ENCODE measurements around the gene CHMP1B. TPM values are rescaled to one million over a fixed set of nuclear protein-coding genes. Genes with fewer than 3 reads are reported as not detected.

The CHMP1B gene
- total RNA-seq, 1 donor from 2014 or later = 78.7 TPM

GRCh38 chr18:11865071-11865470, 13.9 kb downstream of the CHMP1B start:
- no peak for FAIRE-seq
- no peak for DNase-seq (ENCODE audit: low spot score in 2 of 2)

GRCh38 chr18:11866329-11866728, 15.1 kb downstream of the CHMP1B start:
- DNase-seq (ENCODE audit: low spot score in 2 of 2) (no peak), FAIRE-seq (no peak)

DNA sequence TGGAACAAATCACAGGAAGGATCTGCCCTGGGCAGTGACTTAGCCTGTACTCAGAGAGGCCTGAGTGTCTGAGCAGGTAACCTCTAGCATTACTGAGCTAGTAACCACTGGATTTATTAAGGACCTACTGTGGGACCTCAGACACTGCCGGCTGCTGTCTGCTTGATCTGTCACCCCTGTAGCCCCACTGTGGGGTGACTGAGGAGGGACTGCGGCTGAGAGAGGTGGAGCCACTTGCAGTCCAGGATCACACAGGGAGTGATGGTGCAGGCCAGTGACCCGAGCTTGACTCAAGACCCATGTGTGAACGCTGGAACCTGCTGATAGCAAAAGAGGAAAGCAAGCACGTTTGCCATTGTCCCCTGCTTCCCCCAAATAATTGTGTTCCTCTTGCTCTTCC, 15.6 kb downstream of the CHMP1B start:
- no peak for FAIRE-seq
- DNase-seq (ENCODE audit: low spot score in 2 of 2) = no peak

GRCh38 chr18:11868230-11868629, 17.0 kb downstream of the CHMP1B start:
- FAIRE-seq = no peak
- DNase-seq (ENCODE audit: low spot score in 2 of 2) = no peak

DNA sequence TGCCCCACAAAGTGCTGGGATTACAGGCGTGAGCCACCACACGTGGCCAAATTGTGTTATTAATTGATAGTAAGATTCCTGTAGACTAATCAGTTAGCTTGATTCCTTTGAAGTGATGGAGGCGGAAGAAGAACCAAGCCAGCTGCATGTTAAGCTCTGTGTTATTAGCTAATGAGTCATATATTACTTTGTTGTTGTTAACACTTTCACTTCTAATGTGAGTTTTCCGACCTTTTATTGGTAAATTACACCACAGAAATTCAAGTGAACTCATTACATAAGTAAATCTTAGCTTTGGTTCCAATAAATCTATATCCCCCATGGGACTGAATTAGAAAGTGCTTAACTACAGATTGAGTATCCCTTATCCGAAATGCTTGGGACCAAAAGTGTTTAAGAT, 20.3 kb downstream of the CHMP1B start:
- no peak for FAIRE-seq
- DNase-seq (ENCODE audit: low spot score in 2 of 2) = no peak

- DNase-seq (ENCODE audit: low spot score in 2 of 2) = peak in 1 of 2 donors; percentile 44
- FAIRE-seq = no peak
Measured at GRCh38 chr18:11872479-11873136, 21.4 kb downstream of the CHMP1B start.

DNA sequence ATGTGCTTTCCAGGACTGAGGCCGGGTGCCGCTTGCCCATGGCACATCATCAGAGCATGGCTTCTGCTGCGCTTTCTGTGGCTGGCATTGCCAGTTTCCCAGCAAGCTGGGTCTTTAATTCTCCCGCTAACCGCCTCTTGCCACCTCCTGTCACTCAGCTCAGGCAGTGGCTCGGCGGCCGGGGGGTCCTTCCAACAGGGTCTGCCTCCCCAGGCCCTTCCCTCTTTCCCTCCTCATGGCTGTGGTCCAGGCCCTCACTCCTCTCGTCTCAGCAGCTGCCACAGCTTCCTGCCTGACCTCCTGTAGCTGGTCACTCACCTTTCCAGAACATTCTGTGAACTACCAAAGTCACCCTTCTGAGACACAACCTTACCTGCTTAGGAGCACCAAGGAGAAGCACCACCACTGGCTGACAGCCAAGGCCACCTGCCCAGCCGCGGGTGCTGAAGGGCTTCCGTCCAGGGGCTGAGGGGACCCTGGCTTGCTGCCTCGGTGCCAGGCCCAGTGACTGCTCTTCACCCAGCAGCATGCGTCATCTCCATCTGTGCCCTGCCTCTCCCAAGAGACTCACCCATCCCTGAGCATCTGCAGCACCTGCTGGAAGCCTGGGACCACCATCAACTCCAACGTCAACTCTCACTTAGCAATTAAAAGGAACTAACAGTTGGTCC, 22.6 kb downstream of the CHMP1B start:
- DNase-seq (ENCODE audit: low spot score in 2 of 2) (no peak), FAIRE-seq (no peak)

DNA sequence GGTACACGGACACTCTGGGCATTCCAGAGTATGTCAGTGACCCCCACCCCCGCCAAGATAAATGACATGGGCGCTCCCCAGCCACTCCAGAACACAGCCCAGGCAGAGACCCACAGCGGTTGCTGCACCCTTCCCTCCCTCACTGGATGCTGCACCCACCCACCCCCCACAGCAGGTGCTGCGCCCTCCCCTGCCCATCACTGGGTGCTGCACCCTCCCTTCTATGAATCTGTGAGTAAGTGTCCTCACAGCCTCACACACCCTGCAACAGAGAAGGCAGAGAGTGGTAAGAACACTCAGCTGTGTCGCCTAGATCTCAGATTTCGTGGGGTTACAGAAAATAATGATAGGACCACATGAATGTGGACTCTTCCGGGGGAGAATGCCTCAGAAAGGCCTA, 23.5 kb downstream of the CHMP1B start:
- DNase-seq (ENCODE audit: low spot score in 2 of 2) (no peak), FAIRE-seq (no peak)

DNA sequence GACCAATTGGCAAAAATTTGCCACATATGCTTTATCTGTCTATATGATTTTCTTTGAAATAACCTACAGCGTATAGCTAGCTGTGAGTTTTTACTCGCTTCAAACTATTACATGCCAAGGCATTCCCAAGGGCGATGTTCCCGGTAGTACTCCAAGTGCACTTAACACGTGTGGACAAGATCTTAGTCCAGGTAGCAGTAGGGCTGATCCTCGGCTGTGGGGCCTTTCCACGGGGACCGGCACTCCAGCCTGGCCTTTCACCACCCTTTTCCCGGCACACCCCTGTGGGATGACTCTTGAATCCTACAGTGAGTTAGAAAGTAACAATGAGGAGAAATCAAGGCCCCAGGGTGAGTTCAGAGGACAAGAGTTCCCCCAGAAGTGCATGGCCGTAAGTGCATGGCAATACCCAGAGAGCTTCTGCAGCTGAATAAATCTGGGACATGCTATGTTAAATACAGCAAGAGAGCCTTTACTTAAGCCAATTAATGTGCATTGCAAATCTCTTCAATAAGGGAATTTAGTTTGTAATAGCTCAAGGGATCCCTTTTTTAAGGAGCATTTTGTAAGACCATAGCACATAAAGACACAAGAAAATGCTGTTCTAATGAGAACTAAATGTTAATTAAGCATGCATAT, 26.4 kb downstream of the CHMP1B start:
- DNase-seq (ENCODE audit: low spot score in 2 of 2) (no peak), FAIRE-seq (no peak)

DNA sequence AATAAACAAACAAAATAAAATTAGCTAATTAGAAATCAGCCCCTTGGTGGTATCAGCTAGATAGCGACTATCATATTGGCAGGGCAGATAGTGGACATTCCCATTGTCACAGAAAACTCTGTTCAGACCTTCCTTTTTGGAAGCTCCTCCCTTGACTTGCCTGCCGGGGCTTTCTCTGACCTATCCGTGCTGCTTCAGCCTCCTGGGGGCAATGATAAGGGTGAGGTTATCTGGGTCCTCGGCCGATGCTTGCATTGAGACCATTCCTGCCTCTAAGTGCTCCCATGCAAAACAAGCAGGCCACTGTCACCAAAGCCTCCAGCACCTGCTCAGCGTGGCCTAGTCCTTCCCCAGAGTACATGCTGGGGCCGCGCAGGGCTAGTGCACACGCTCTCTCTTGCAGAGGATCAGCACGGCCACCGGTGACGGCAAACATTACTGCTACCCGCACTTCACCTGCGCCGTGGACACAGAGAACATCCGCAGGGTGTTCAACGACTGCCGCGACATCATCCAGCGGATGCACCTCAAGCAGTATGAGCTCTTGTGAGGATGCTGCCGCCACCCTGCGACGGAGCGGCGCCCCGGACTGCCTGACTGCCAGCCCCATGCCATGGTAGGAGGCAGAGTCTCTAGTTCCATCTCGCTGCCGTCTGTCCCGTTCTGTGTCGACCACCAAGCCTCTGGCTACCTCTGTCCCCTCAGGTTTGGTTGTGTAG, 29.5 kb downstream of the CHMP1B start:
- DNase-seq (ENCODE audit: low spot score in 2 of 2) = no peak

DNA sequence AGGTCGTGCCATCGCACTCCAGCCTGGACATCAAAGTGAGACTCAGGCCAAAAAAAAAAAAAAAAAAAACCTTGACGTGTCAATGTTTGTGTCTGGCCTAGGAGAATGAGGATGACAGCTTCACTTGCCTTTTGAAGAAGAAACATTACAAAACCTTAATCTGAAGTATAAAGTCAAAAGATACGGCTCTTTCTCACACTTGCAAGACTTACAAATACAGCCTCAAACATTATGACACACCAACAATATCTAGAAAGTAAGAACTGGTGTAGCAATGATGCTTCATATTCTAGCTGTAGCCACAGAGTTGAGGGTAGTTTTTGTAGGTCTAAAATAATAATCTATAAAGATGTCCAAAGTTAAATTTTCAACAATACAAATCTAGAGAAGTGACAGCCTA, 31.4 kb downstream of the CHMP1B start:
- DNase-seq (ENCODE audit: low spot score in 2 of 2) (no peak), FAIRE-seq (no peak)

More for the DNA sequence above, 29.5 kb downstream of the CHMP1B start:
- FAIRE-seq = no peak

DNA sequence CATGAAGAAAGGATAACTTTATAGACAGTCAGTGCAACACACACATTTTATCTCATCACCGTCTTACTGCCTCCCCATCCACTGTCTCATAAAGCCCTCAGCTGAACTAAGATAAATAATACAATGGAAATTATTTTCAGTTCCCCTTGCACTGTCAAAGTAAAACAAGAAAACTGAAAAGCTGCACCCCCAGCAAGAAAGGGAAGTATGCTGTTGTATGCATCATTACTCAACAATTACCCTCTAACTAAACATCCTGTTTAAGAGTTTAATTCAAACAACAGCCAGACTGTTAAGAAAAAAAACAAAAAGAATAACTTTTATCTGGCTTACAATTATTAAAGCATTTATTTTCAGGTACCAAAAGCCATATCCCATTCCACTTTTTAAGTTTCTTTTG, 31.9 kb downstream of the CHMP1B start:
- no peak for FAIRE-seq
- DNase-seq (ENCODE audit: low spot score in 2 of 2) = no peak

- no peak for FAIRE-seq
Measured at GRCh38 chr18:11884396-11885030, 33.3 kb downstream of the CHMP1B start.

DNA sequence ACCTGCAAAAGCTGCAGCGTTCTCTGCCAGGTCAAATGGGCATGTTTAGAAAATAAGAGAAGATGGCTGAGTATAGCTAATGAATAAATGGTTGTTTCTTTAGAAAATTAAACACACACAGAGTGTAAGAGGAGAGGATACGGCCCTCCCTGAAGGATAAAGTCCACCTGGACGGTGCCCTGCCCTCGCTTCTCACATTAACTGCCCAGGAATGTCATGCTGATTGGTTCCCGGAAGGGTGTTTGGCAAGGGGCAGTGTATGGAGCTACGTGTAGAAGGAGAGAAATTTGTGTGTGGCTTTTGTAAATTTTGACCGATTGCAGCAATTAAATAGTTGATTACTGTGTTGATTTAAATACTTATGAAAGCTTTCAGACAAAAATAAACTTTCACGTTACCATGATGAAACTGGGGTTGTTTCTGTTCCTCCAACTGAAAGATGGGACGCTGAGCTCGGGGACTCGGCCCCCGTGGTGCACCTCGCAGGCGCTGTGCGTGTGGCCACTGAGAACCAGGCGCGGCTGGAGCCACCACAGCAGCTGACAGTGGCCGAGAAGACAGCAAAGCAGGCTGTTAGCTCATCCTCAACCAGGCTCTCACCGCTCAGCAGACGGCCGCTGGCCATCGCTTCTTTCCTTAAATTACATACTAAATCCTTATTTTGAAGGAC, 34.2 kb downstream of the CHMP1B start:
- no peak for DNase-seq (ENCODE audit: low spot score in 2 of 2)
- no peak for FAIRE-seq

More at GRCh38 chr18:11884396-11885030, 33.3 kb downstream of the CHMP1B start:
- DNase-seq (ENCODE audit: low spot score in 2 of 2) = no peak

- FAIRE-seq (no peak), DNase-seq (ENCODE audit: low spot score in 2 of 2) (no peak)
Measured at GRCh38 chr18:11886577-11887110, 35.4 kb downstream of the CHMP1B start.

DNA sequence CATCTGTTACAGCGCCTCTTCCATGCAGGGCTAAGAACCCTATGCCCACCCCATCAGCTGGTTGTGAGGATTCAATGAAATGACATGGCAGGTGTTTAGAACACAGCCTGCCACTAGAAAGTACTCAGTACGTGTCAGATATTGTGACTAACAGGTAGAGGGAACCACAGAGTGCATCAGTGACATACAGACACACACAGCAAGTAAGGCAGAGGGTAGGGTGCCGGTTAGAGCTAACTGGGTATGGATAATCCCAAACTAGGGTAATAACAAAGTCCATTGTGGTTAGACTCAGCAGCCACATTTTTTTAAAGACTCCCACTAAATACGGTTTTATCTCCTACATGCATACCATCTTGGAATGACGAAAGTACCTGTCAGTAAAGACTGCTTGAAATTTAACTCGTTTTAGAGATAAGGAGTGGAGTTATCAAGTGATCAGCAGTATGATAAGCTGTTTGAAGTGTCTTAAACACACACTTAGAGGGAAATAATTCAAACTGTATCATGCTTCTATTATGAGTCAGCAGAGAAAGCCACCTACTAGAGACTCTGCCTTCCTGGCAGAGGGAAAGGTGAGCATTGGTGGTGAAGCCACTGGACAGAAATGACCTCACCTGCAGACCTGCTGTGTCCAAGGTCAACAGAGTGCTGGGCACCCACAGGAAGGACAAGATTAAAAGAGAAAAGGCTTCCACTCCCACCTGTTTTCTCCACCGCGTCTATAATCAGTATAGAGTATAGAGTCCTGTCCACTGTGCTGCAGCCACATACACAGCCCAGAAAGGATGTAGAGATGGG, 36.3 kb downstream of the CHMP1B start:
- no peak for DNase-seq (ENCODE audit: low spot score in 2 of 2)
- FAIRE-seq = no peak

- FAIRE-seq (no peak), DNase-seq (ENCODE audit: low spot score in 2 of 2) (no peak)
Measured at GRCh38 chr18:11888726-11889125, 37.5 kb downstream of the CHMP1B start.

- DNase-seq (ENCODE audit: low spot score in 2 of 2) (no peak), FAIRE-seq (no peak)
Measured at GRCh38 chr18:11889284-11889683, 38.1 kb downstream of the CHMP1B start.

- FAIRE-seq (no peak), DNase-seq (ENCODE audit: low spot score in 2 of 2) (no peak)
Measured at GRCh38 chr18:11891737-11892136, 40.5 kb downstream of the CHMP1B start.
